Cortex of kidney (tissue), 1 donor: Measurements from ENCODE around the gene SLC25A11.
A peak's percentile ranks its signal among the peaks of the same experiment; 100 is the strongest.

ENCODE experiments used
- DNase-seq: peaks from one replicate; lab custom pipeline; 2025; lab: John Stamatoyannopoulos, UW

SLC25A11 gene

GRCh38 chr17:4966844-4967538 lies 27.1 kb upstream of the SLC25A11 start:
- peak; percentile 55 for DNase-seq

DNA sequence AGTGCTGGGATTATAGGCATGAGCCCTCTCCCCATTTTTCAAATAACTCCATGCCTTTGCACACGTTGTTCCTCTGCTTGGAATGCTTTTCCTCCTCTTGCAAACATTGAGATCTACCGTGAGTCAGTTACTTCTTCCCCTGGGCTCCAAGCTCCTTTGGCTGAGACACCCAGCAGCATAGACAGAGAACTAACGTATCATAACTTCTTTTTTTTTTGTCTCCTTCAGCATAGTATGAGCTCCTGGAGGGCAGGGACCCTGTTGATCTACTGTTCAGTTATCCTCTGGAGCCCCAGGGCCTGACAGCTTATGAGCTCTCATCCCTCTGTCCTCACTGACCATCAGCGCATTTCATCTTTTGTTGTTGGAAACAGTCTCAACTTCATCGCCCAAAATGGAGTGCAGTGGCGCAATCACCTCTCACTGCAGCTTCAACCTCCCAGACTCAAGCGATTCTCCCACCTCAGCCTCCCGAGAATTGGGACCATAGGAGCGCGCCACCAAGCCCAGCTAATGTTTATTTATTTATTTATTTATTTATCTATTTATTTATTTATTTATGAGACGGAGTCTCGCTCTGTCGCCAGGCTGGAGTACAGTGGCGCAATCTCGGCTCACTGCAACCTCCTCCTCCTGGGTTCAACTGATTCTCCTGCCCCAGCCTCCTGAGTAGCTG lies 25.6 kb upstream of the SLC25A11 start:
- DNase-seq = no peak

GRCh38 chr17:4960279-4960922 lies 20.6 kb upstream of the SLC25A11 start:
- no peak for DNase-seq

DNA sequence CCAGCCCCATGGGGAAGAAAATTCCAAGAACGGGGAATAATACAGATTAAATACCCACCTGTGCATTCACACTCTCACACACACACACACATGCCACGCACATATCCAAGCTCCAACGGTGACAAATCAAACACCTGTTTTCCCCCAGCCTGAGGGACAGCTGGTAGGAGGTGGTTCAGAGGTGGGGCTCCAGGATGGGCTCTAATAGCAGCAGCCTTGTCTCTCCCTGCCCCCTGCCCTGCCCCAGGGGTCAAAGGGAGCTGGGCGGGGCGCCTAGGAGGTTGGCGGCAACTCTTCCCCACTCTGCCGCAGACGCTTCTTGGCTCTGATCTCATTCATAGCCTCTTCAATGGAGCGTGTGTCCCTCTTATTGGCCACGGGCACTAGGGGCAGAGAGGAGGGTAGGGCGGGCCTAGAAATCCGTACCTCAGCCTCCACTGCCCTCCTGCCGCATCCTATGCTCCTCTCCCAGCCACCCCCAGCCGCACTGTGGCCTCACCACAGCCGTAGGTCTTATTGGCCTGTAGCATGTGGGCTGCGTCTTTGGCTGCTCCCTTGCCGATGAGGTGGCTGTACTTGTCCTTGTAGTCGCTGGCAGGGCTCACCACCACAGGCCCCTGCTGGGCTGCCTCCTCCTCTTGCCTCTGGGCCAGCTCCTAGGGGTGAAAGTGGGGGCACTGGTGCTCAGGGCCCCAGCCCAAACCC lies 19.6 kb upstream of the SLC25A11 start:
- DNase-seq = no peak

DNA sequence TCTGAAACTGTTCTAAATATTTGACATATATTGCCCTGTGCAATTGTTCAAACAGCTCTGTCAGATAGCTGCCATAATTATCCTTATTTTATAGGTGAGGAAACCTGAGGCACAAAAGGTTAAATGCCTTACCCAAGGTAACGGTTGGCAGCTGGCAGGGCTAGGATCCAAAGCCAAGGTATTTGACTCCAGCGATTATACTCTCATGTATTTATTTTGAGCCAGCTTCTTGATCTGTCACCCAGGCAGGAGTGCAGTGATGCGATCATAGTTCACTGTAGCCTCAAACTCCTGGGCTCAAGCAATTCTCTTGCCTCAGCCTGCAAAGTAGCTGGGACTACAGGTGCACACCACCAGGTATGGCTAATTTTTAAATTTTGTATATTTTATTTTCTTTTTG lies 18.3 kb upstream of the SLC25A11 start:
- DNase-seq = no peak

- no peak for DNase-seq
Measured at GRCh38 chr17:4956493-4957061, 16.7 kb upstream of the SLC25A11 start.

- no peak for DNase-seq
Measured at GRCh38 chr17:4955091-4955490, 15.2 kb upstream of the SLC25A11 start.

- no peak for DNase-seq
Measured at GRCh38 chr17:4953451-4953961, 13.7 kb upstream of the SLC25A11 start.

DNA sequence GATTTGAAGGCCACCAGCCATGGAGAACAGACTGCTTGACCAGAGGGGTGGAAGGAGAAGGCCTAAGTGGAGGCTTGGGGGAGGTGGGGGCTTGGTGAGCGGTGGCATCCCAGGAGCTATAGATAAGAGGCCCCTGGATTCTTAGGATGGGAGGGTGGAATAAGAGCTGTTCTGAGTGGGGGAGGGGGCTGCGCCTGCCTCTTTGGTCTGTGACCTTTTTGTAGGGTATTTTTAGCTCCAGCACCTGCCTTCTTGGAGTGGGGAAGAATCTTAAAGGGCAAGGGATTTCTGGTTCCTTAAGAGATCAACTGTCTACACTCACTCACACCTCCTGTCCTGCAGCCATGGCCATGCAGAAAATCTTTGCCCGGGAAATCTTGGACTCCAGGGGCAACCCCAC lies 11.6 kb upstream of the SLC25A11 start:
- DNase-seq = no peak

GRCh38 chr17:4950746-4951204 lies 10.9 kb upstream of the SLC25A11 start, which contains the start of gene ENO3:
ENO3 (plus strand) TSS chr17:4951119; CDS start chr17:4951830, 711 bp downstream.
- no peak for DNase-seq

DNA sequence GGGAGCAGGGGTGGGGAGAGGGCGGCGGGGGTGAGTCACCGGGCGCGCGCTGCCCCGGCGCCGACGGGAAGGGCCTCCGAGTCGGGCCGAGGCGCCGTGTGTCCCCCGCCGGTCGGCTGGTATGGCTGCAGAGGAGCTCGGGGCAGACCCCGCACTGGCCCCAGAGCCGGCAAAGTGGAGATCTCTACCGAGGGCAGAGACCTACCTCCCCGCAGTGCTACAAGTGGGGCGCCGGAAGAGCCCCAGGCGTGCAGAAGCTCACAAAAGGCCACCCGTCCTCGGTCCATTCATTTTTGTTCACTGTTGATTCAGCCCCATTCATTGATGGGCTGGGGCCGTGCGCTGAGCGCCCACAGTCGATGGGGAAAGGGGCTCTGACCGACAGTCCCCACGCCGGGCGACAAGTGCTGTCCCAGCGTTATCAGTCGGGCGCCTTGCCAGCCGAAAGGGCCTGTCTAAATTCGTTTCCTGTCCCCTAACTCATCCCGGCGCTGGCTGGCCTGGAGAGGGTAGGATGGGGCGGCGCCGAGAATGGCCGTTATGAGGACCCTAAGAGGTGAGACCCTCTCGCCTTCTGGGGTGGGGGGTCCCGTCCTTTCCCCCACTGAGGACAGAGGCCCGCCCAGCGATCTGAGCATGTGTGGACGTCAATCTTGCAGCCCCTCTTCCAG lies 10.4 kb upstream of the SLC25A11 start:
- no peak for DNase-seq

DNA sequence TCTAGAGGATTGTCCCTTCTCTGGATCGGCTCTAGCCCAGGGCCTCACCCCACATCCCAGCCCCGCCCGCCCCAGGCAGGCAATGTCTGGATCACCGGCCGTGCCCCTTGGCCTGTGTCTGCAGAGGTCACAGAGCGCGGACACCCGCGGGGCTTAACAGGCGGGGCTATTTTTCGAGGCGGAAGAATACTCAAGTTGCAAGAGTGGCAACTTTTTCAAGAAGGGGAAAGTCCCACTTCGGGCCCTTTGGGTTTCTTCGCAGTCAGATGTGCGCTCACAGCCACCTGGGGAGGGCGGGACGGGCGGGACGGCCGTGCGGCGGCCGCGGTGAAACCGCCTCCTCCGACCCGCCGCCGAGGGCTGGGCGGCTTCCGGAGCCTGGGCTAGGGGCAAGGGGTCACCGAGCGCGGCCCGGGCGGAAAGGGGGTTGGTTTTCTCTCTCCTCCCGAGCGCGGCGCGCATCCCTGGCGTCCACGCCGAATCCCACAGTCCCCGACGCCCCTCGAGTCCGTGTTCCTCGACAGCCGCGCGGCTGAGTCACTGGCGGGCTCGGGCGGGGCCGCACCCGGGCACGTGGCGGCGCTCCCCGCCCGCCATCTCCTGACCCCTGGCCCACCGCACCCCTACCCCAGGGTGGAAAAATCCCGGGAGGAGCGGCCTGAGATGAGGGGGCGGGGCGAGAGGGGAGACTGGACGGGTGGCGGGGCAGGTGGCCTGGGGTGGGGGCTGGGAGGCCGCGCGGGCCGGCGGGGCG lies 9.7 kb upstream of the SLC25A11 start:
- DNase-seq = no peak

DNA sequence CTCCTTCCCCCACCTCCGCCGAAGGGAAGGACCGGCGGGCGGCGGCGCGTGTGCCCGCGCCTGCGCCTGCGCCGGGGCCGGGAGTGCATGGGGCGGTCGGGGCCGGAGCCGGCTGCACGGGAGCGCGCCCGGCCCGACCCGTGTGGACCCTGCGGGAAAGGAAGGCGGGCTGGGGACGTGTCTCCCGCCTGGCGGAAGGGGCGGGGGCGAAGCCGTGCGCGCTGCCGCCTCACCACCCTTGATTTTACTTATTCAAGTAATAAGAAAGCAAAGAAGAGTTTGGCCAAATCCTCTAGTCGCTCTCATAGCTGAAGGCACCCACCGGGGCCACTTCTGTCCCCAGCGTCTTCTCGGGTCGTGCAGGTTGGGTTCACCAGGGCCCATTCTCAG lies 9.1 kb upstream of the SLC25A11 start:
- no peak for DNase-seq

DNA sequence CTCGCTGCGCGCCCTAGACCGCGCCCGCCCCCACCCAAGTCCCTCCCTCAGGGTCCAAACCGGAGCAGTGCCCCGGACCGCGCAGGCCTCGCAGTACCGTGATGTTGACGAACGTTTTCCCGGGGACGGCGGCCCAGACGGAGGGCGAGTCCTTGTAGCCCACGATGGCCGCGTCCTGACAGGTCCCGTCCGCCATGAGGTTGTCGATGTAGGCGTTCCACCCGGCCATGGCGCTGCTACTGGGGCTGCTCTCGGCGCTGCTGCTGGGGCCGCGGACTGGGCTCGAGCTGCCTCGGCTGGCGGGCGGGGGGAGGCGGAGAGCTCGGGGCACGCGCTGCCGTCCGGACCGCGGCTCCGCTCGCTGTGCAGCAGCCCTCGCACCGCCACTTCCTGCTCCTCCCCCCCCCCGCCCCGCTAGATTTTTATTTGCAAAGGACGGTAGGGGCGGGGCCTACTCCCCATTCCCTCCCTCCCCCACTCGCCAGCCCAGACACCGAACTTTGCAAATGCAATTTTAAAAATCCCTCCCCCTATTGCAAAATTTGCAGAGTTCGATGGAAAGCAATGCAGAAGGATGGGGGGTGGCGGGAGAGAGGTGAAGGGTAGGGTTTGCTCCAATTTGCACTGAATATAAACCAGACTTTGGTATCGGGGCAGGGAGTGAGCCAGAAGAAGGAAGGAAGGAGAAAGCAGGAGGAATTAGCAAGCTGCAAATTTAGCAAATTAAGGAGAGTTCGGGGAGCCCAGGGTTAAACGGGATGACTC lies 8.5 kb upstream of the SLC25A11 start, which contains the start of gene PFN1:
Gene PFN1 (minus strand): TSS at position 365 of the 765 bp plus-strand sequence. CDS start 136 bp downstream, at position 229.
- no peak for DNase-seq

- no peak for DNase-seq
Measured at GRCh38 chr17:4947411-4948165, 7.7 kb upstream of the SLC25A11 start.

DNA sequence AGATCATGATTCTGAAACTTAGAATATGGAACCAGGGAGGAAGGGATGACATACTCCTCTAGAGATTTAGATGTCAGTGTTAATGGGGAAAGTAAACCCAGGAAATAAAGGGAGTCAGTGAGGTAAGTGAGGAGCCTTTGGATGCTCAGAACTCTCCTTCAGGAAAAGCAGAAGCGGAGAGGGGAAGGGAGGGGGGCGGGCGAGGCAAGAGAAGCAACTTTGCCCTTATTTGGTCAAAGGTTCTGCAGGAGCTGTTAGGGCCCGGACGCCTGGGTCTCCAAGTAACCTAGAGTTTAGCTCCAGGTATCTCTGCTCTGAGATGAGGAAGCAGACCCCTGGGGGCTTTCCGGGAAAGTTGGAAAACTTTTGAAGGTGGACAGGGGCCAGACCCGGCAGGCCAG lies 7.2 kb upstream of the SLC25A11 start:
- DNase-seq = no peak

- DNase-seq = no peak
Measured at GRCh38 chr17:4946312-4946976, 6.6 kb upstream of the SLC25A11 start.

- DNase-seq = no peak
Measured at GRCh38 chr17:4945944-4946280, 6.1 kb upstream of the SLC25A11 start.
